ENCODE data around the gene RNASE3. TPM values are rescaled to one million over a fixed set of nuclear protein-coding genes. Genes with fewer than 3 reads are reported as not detected.
A peak's percentile ranks its signal among the peaks of the same experiment; 100 is the strongest.
"Not testable (repeated sequence)": the region's sequence is repeated elsewhere in the genome, so short reads cannot be mapped to it uniquely, and the experiment has no call there.

Gene RNASE3
- total RNA-seq, 1 donor from 2014 or later = not detected

- TF ChIP-seq CTCF (IDR thresholded peaks at IDR 0.05; ENCODE audit: unreplicated experiment) = peak; percentile 89
- Mint-ChIP-seq H3K36me3 (ENCODE audit: insufficient read depth) (no peaks in the 10 kb centered on the region), H3K4me3 (ENCODE audit: low read depth) (no peak overlapping the region), H3K9me3 (ENCODE audit: low read depth) (peaks cover 4% of the 10 kb centered on the region), H3K27me3 (peaks cover 19% of the 10 kb centered on the region), H3K27ac (no peak overlapping the region), H3K4me1 (ENCODE audit: low read depth) (peaks cover 4% of the 10 kb centered on the region)
- DNase-seq (ENCODE audit: low spot score, unreplicated experiment) = peak; percentile 63
These were observed 17.6 kb upstream of the RNASE3 start for GRCh38 chr14:20873370-20874177.

GRCh38 chr14:20877016-20877415 lies 14.2 kb upstream of the RNASE3 start:
- peaks cover 4% of the 10 kb centered on the region for H3K4me1 Mint-ChIP-seq (ENCODE audit: low read depth)
- DNase-seq (ENCODE audit: low spot score, unreplicated experiment) = no peak
- no peak for TF ChIP-seq CTCF (IDR thresholded peaks at IDR 0.05; ENCODE audit: unreplicated experiment)
- no peaks in the 10 kb centered on the region for H3K36me3 Mint-ChIP-seq (ENCODE audit: insufficient read depth)
- H3K9me3 Mint-ChIP-seq (ENCODE audit: low read depth) = peaks cover 5% of the 10 kb centered on the region
- H3K4me3 Mint-ChIP-seq (ENCODE audit: low read depth) = no peak overlapping the region
- H3K27me3 Mint-ChIP-seq = peaks cover 14% of the 10 kb centered on the region
- H3K27ac Mint-ChIP-seq = no peak overlapping the region

- DNase-seq (ENCODE audit: low spot score, unreplicated experiment) = no peak
- no peak overlapping the region for H3K27ac Mint-ChIP-seq
- no peak overlapping the region for H3K4me3 Mint-ChIP-seq (ENCODE audit: low read depth)
- TF ChIP-seq CTCF (IDR thresholded peaks at IDR 0.05; ENCODE audit: unreplicated experiment) = no peak
- peaks cover 5% of the 10 kb centered on the region for H3K9me3 Mint-ChIP-seq (ENCODE audit: low read depth)
- peaks cover 8% of the 10 kb centered on the region for H3K27me3 Mint-ChIP-seq
- H3K36me3 Mint-ChIP-seq (ENCODE audit: insufficient read depth) = no peaks in the 10 kb centered on the region
- H3K4me1 Mint-ChIP-seq (ENCODE audit: low read depth) = peaks cover 4% of the 10 kb centered on the region
These were observed 12.5 kb upstream of the RNASE3 start for GRCh38 chr14:20878695-20879094.

- H3K27me3 Mint-ChIP-seq; H3K9me3 Mint-ChIP-seq (ENCODE audit: low read depth); H3K27ac Mint-ChIP-seq; H3K36me3 Mint-ChIP-seq (ENCODE audit: insufficient read depth); H3K4me3 Mint-ChIP-seq (ENCODE audit: low read depth); DNase-seq (ENCODE audit: low spot score, unreplicated experiment); H3K4me1 Mint-ChIP-seq (ENCODE audit: low read depth): not testable (repeated sequence)
These were observed 10.0 kb upstream of the RNASE3 start for GRCh38 chr14:20881229-20881628.

- H3K4me3 Mint-ChIP-seq (ENCODE audit: low read depth); DNase-seq (ENCODE audit: low spot score, unreplicated experiment); H3K4me1 Mint-ChIP-seq (ENCODE audit: low read depth); H3K27me3 Mint-ChIP-seq; H3K36me3 Mint-ChIP-seq (ENCODE audit: insufficient read depth); H3K27ac Mint-ChIP-seq; H3K9me3 Mint-ChIP-seq (ENCODE audit: low read depth): not testable (repeated sequence)
These were observed 8.4 kb upstream of the RNASE3 start for GRCh38 chr14:20882787-20883186.

GRCh38 chr14:20888411-20888810 lies 2.8 kb upstream of the RNASE3 start:
- H3K27me3 Mint-ChIP-seq = peaks cover 26% of the 10 kb centered on the region
- not testable (repeated sequence) for H3K36me3 Mint-ChIP-seq (ENCODE audit: insufficient read depth); H3K27ac Mint-ChIP-seq; DNase-seq (ENCODE audit: low spot score, unreplicated experiment); H3K4me3 Mint-ChIP-seq (ENCODE audit: low read depth); H3K9me3 Mint-ChIP-seq (ENCODE audit: low read depth); H3K4me1 Mint-ChIP-seq (ENCODE audit: low read depth)

- peaks cover 40% of the 10 kb centered on the region for H3K27me3 Mint-ChIP-seq
- H3K4me3 Mint-ChIP-seq (ENCODE audit: low read depth); H3K9me3 Mint-ChIP-seq (ENCODE audit: low read depth); H3K36me3 Mint-ChIP-seq (ENCODE audit: insufficient read depth); H3K27ac Mint-ChIP-seq; H3K4me1 Mint-ChIP-seq (ENCODE audit: low read depth); DNase-seq (ENCODE audit: low spot score, unreplicated experiment): not testable (repeated sequence)
These were observed 4.1 kb downstream of the RNASE3 start for GRCh38 chr14:20895322-20895721.

Data from progenitor cell of endocrine pancreas (in vitro differentiated cells).